Measurements from ENCODE around the gene GNB5. TPM values are rescaled to one million over a fixed set of nuclear protein-coding genes. Genes with fewer than 3 reads are reported as not detected.

Gene GNB5
- total RNA-seq, 1 experiment from 2014 or later: 29.8 TPM

GRCh38 chr15:52158084-52158765 is 33.0 kb downstream of the GNB5 start:
- Histone ChIP-seq H3K27ac (ENCODE audit: insufficient read length, low read depth, low read length) (no peak overlapping the region), H3K79me1 (ENCODE audit: insufficient read depth, low read depth, low read length, poor library complexity, severe bottlenecking) (no peaks in the 10 kb centered on the region), H3T11ph (ENCODE audit: low read length) (no peak overlapping the region), H2BK15ac (ENCODE audit: low read depth, low read length) (no peak overlapping the region), H3K56ac (ENCODE audit: insufficient read length, low read depth, low read length) (no peak overlapping the region), H4K8ac (replicated peaks; ENCODE audit: insufficient read length, low read depth, low read length) (no peak overlapping the region), H3K4me2 (ENCODE audit: insufficient read depth, insufficient read length, low read length) (no peak overlapping the region), H4K91ac (ENCODE audit: insufficient read length, low read depth, low read length) (no peak overlapping the region), H3K4me1 (ENCODE audit: insufficient read depth, low read length) (no peaks in the 10 kb centered on the region), H2BK120ac (ENCODE audit: low read depth, low read length, poor library complexity, severe bottlenecking) (no peak overlapping the region), H4K5ac (ENCODE audit: insufficient read length, low read depth, low read length) (no peak overlapping the region), H2BK12ac (ENCODE audit: insufficient read length, low read depth, low read length) (no peak overlapping the region), H4K20me1 (ENCODE audit: control insufficient read depth, insufficient read depth, insufficient read length) (no peaks in the 10 kb centered on the region), H2AK5ac (ENCODE audit: insufficient read length, low read length) (no peak overlapping the region), H3K9me3 (ENCODE audit: control insufficient read depth, low read depth, low read length) (no peaks in the 10 kb centered on the region), H2AFZ (ENCODE audit: low read length) (no peak overlapping the region), H3K79me2 (ENCODE audit: insufficient read depth, low read length) (no peaks in the 10 kb centered on the region), H3K14ac (ENCODE audit: insufficient read depth, low read length) (no peak overlapping the region), H3K27me3 (ENCODE audit: insufficient read depth, low read length) (no peaks in the 10 kb centered on the region), H3K4ac (ENCODE audit: low read depth, low read length) (no peak overlapping the region), H2BK5ac (ENCODE audit: insufficient read length, low read length) (no peak overlapping the region), H3K23me2 (ENCODE audit: insufficient read length, low read depth, low read length, poor library complexity, severe bottlenecking) (no peaks in the 10 kb centered on the region), H3K18ac (ENCODE audit: insufficient read length, low read depth, low read length) (no peak overlapping the region), H3K23ac (ENCODE audit: insufficient read length, low read depth, low read length) (no peak overlapping the region), H2BK20ac (ENCODE audit: low read depth, low read length, poor library complexity, severe bottlenecking) (no peak overlapping the region), H3K9ac (ENCODE audit: extremely low read depth, insufficient read length, low read length) (no peak overlapping the region)
- Mint-ChIP-seq H3K27me3 (ENCODE audit: low read depth) (no peaks in the 10 kb centered on the region), H3K9me3 (no peaks in the 10 kb centered on the region), H3K4me1 (peaks cover 0 to 9% of the 10 kb centered on the region in 2 experiments; a peak in 1 of 4 replicates), H3K27ac (peak overlapping the region in 2 of 3 experiments; percentile 1 to 50; a peak in 1 of 7 replicates), H3K36me3 (ENCODE audit: insufficient read depth in 1 of 3, low read depth in 3 of 3) (peaks cover 1 to 11% (median 6%) of the 10 kb centered on the region in 3 experiments; a peak in 5 of 7 replicates), H3K4me3 (no peak overlapping the region)
- TF ChIP-seq CTCF (conservative IDR thresholded peaks at IDR 0.05): no peak
- no peak for DNase-seq
- WGBS (ENCODE audit: extremely low coverage, insufficient read length, low lambda C conversion rate): no CpG with 5 or more reads among the region's 10 CpGs

Measured in H9 (cell line).